GM23338 (cell line): Measurements from ENCODE around the gene TAS2R40. TPM values are rescaled to one million over a fixed set of nuclear protein-coding genes. Genes with fewer than 3 reads are reported as not detected.
A peak's percentile ranks its signal among the peaks of the same experiment; 100 is the strongest.

Source experiments
- ATAC-seq: fragments of 200-7000 bp; cut with Tn5 transposase; 3 replicates; pipeline ENCODE4 v1.9.1; 2020
- DNase-seq: peaks from one replicate; pipeline ENCODE4 v3.0.0-alpha.2; 2015; ENCODE audit warnings: low spot score
- H2AFZ ChIP-seq: fragments of 200-600 bp; sonication (generic); 2 replicates; pipeline ENCODE4 v1.8.0; 2016; ENCODE audit warnings: antibody characterized with exemption, mild to moderate bottlenecking, moderate library complexity
- H3F3A ChIP-seq: fragments of 200-600 bp; sonication (generic); replicated peaks from 2 replicates; pipeline ENCODE4 v1.8.0; 2017; ENCODE audit warnings: antibody characterized with exemption, mixed run types, low read depth
- H3K27ac ChIP-seq: fragments of 200-600 bp; sonication (generic); 2 replicates; pipeline ENCODE4 v1.6.1; 2016; ENCODE audit warnings: low read depth
- H3K27me3 ChIP-seq: fragments of 200-600 bp; sonication (generic); 2 replicates; pipeline ENCODE4 v1.8.0; 2016; ENCODE audit warnings: mild to moderate bottlenecking, mixed run types, moderate library complexity; ENCODE audit not compliant: insufficient read depth
- H3K36me3 ChIP-seq: fragments of 200-600 bp; sonication (generic); 2 replicates; pipeline ENCODE4 v1.8.0; 2016; ENCODE audit warnings: mild to moderate bottlenecking; ENCODE audit not compliant: insufficient read depth
- H3K4me1 ChIP-seq: fragments of 200-600 bp; sonication (generic); 2 replicates; pipeline ENCODE4 v1.8.0; 2016; ENCODE audit warnings: mild to moderate bottlenecking, moderate library complexity; ENCODE audit not compliant: insufficient read depth
- H3K4me2 ChIP-seq: fragments of 200-600 bp; sonication (generic); 2 replicates; pipeline ENCODE4 v1.7.1; 2017; ENCODE audit warnings: mixed run types
- H3K4me3 ChIP-seq: fragments of 200-600 bp; sonication (generic); 2 replicates; pipeline ENCODE4 v1.6.1; 2016; ENCODE audit warnings: mixed run types
- H3K79me2 ChIP-seq: fragments of 200-600 bp; sonication (generic); replicated peaks from 2 replicates; pipeline ENCODE4 v1.8.0; 2017; ENCODE audit warnings: mild to moderate bottlenecking; ENCODE audit not compliant: insufficient read depth
- H3K9me2 ChIP-seq: fragments of 200-600 bp; sonication (generic); 2 replicates; pipeline ENCODE4 v1.8.0; 2017; ENCODE audit not compliant: insufficient read depth
- H4K20me1 ChIP-seq: fragments of 200-600 bp; sonication (generic); replicated peaks from 2 replicates; pipeline ENCODE4 v1.8.0; 2017; ENCODE audit warnings: mild to moderate bottlenecking; ENCODE audit not compliant: insufficient read depth
- H3K27ac Mint-ChIP-seq: 2 replicates; pipeline ENCODE4 v1.8.0; 2020; ENCODE audit warnings: inconsistent platforms, mild to moderate bottlenecking, moderate library complexity, mixed read lengths
- H3K27me3 Mint-ChIP-seq: 3 replicates; pipeline ENCODE4 v1.8.0; 2022; ENCODE audit warnings: low read depth, mild to moderate bottlenecking, moderate library complexity, mixed read lengths, inconsistent platforms; ENCODE audit not compliant: insufficient read depth, poor library complexity
- H3K36me3 Mint-ChIP-seq: 3 replicates; pipeline ENCODE4 v1.8.0; 2021; ENCODE audit warnings: low read depth, mild to moderate bottlenecking, inconsistent platforms, moderate library complexity, mixed read lengths
- H3K4me1 Mint-ChIP-seq: 3 replicates; pipeline ENCODE4 v1.8.0; 2020; ENCODE audit warnings: mild to moderate bottlenecking, inconsistent platforms, mixed read lengths
- H3K4me3 Mint-ChIP-seq: 3 replicates; pipeline ENCODE4 v1.8.0; 2021; ENCODE audit warnings: moderate library complexity, mild to moderate bottlenecking, inconsistent platforms, mixed read lengths
- H3K9me3 Mint-ChIP-seq: 3 replicates; pipeline ENCODE4 v1.8.0; 2020; ENCODE audit warnings: moderate library complexity, mild to moderate bottlenecking, inconsistent platforms, mixed read lengths
- EZH2 ChIP-seq: fragments of 200-600 bp; sonication (generic); IDR thresholded peaks from one replicate; pipeline ENCODE4 v1.8.0; 2017; ENCODE audit warnings: antibody characterized with exemption, mild to moderate bottlenecking, low read depth; ENCODE audit not compliant: unreplicated experiment
- JUNB ChIP-seq: IDR thresholded peaks from one replicate; pipeline ENCODE4 v1.6.1; 2016; ENCODE audit warnings: antibody characterized with exemption; ENCODE audit not compliant: unreplicated experiment
- POLR2AphosphoS5 ChIP-seq: IDR thresholded peaks from 2 replicates; pipeline ENCODE4 v1.6.1; 2016; ENCODE audit warnings: antibody characterized with exemption, low read depth
- STAT1 ChIP-seq: IDR thresholded peaks from one replicate; pipeline ENCODE4 v1.6.1; 2016; ENCODE audit warnings: antibody characterized with exemption; ENCODE audit not compliant: unreplicated experiment
- ZNF114 ChIP-seq: fragments of 250-450 bp; sonication (Bioruptor Pico); IDR thresholded peaks from 2 replicates; pipeline ENCODE4 v1.5.0; 2020; ENCODE audit warnings: mild to moderate bottlenecking, moderate library complexity
- ZNF331 ChIP-seq: fragments of 250-450 bp; sonication (Bioruptor Pico); IDR thresholded peaks from 2 replicates; pipeline ENCODE4 v1.5.0; 2020; ENCODE audit warnings: low read depth, mild to moderate bottlenecking, moderate library complexity
- polyA plus RNA-seq: library from polyadenylated mRNA; unstranded; fragments of >200 nt; fragmentation: Nextera tagmentation; extraction: Ambion mirVana; gene quantifications from 2 replicates; pipeline ENCODE4 v1.2.1, GENCODE V29; 2016
- total RNA-seq: library from RNA; depleted of rRNA; stranded (reverse); fragments of >200 nt; shearing (Covaris generic); gene quantifications from 2 replicates; pipeline ENCODE4 v1.2.3, GENCODE V29; 2014
- TF ChIP-seq, protein P1 (sequence below): IDR thresholded peaks from 2 replicates; pipeline ENCODE4 v1.6.1; 2016; ENCODE audit warnings: antibody characterized with exemption
- TF ChIP-seq, protein P2 (sequence below), 2 experiments: fragments of 200-600 bp in 1 of 2; sonication (generic) in 1 of 2; conservative IDR thresholded peaks; 2 replicates each; pipeline versions ENCODE4 v1.5.1 to v1.6.1; 2016 to 2017; ENCODE audit warnings: antibody characterized with exemption in 2 of 2, low read depth in 2 of 2, mild to moderate bottlenecking in 2 of 2, moderate library complexity in 1 of 2

TAS2R40 gene
- total and polyA plus RNA-seq, 2 experiments from 2014 or later, result not detected

DNA sequence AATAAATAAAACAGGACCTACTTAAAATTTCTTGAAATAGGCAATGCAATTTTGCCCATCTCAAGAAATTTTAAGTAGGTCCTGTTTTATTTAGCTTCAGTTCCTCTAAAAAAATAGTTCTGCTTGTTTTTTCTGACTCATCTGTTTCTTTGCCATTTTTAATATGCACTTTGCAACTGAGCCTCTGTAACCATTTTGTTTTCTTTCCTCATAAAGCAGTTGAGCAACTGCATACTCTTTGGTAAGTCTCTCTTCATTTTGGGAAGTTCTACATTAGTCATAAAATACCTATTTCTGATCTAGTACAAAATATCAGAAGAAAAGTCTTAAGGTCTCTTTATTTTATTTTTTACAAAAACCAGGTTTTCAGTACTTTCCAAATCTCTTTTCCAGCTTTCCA, 18.0 kb downstream of the TAS2R40 start (continued):
- TF ChIP-seq JUNB (no peak), STAT1 (no peak)
- TF ChIP-seq, protein P1, sequence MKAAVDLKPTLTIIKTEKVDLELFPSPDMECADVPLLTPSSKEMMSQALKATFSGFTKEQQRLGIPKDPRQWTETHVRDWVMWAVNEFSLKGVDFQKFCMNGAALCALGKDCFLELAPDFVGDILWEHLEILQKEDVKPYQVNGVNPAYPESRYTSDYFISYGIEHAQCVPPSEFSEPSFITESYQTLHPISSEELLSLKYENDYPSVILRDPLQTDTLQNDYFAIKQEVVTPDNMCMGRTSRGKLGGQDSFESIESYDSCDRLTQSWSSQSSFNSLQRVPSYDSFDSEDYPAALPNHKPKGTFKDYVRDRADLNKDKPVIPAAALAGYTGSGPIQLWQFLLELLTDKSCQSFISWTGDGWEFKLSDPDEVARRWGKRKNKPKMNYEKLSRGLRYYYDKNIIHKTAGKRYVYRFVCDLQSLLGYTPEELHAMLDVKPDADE, result no peak

DNA sequence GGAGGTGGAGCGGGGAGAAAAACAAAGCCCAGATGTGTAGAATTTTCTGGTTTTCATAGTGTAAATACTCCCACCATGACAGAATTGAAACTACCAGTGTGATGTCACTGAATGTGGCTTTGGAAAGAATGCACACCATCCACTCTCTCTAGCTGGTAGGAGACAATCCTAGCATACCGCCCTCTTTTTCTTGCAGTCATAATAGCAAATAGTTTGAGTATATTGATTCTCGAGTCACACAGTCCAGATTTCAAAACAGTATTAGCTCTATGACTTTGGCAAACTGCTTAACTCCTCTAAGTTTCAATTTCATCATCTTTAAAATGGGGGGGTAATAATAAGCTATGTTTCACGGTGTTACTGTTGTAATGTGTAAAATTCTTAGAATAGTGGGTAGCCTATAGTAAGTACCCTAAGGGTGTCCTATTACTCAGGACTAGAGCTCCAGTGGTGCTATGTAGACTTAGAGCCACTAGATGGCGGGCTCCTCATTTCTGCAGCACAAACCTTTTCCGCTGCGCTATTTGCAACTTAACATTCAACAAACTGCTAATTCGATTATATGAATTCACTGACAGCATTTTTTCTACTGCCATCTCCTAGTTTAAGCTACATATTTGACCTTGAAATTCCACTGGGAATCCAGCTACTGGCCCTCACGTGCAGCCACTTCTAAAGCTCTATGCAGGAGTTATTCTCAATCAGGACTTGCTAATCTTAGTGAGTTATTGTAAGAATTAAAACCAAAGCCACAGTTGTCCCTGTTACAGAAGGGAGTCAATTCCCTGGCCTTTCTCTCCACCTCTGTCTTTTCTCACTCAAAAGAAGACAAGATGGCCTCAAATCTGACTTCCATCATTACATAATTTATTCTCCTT, 18.7 kb downstream of the TAS2R40 start:
- Histone ChIP-seq H3K27ac (no peak overlapping the region), H3K4me2 (no peak overlapping the region), H3K27me3 (no peaks in the 10 kb centered on the region), H3K4me1 (no peaks in the 10 kb centered on the region), H3K79me2 (no peaks in the 10 kb centered on the region), H3F3A (no peaks in the 10 kb centered on the region), H3K9me2 (no peaks in the 10 kb centered on the region), H3K4me3 (no peak overlapping the region), H2AFZ (no peak overlapping the region), H4K20me1 (no peaks in the 10 kb centered on the region), H3K36me3 (no peaks in the 10 kb centered on the region)
- H3K27me3 Mint-ChIP-seq, result peaks cover 5% of the 10 kb centered on the region
- TF ChIP-seq ZNF114 (CRISPR knock-in tag), result no peak
- TF ChIP-seq, protein P2, sequence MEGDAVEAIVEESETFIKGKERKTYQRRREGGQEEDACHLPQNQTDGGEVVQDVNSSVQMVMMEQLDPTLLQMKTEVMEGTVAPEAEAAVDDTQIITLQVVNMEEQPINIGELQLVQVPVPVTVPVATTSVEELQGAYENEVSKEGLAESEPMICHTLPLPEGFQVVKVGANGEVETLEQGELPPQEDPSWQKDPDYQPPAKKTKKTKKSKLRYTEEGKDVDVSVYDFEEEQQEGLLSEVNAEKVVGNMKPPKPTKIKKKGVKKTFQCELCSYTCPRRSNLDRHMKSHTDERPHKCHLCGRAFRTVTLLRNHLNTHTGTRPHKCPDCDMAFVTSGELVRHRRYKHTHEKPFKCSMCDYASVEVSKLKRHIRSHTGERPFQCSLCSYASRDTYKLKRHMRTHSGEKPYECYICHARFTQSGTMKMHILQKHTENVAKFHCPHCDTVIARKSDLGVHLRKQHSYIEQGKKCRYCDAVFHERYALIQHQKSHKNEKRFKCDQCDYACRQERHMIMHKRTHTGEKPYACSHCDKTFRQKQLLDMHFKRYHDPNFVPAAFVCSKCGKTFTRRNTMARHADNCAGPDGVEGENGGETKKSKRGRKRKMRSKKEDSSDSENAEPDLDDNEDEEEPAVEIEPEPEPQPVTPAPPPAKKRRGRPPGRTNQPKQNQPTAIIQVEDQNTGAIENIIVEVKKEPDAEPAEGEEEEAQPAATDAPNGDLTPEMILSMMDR (conservative IDR thresholded peaks at IDR 0.05; ENCODE audit: low read depth in 2 of 2), result peak; percentile 86 to 93
- no peak overlapping the region for H3K4me3 Mint-ChIP-seq
- DNase-seq (peak; percentile 89), ATAC-seq (peak; percentile 97)
- no peaks in the 10 kb centered on the region for H3K36me3 Mint-ChIP-seq
- no peak overlapping the region for H3K27ac Mint-ChIP-seq
- peaks cover 17% of the 10 kb centered on the region for H3K9me3 Mint-ChIP-seq
- no peaks in the 10 kb centered on the region; the same call in 2 of the 3 replicates for H3K4me1 Mint-ChIP-seq

DNA sequence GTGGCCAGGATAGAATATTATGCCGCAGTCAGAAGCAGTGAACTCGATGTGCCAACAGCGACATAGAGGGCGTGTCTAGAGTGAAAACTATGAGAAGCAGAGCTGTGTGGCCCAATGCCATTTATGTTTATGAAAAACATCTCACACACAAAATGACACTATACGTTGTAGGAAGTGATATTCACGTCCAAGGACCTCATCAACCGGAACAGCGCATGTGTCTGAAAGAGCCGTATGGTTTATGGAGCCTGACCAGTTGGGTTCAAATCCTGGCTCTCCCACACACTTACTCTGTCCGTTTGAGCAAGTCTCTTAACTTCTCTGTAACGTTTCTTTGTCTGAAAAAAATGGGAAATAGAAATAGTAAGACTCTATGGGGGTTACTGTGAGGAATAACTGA, 20.5 kb downstream of the TAS2R40 start:
- H3K9me3 Mint-ChIP-seq, result peaks cover 3% of the 10 kb centered on the region; the same call in 1 of the 3 replicates
- Histone ChIP-seq H3K4me1 (no peaks in the 10 kb centered on the region), H3K4me3 (no peak overlapping the region), H3K27ac (no peak overlapping the region), H3K36me3 (no peaks in the 10 kb centered on the region), H2AFZ (no peak overlapping the region), H3F3A (no peaks in the 10 kb centered on the region), H3K9me2 (no peaks in the 10 kb centered on the region), H3K27me3 (no peaks in the 10 kb centered on the region), H3K79me2 (no peaks in the 10 kb centered on the region), H4K20me1 (no peaks in the 10 kb centered on the region), H3K4me2 (no peak overlapping the region)
- ATAC-seq (no peak), DNase-seq (no peak)
- H3K4me1 Mint-ChIP-seq, result no peaks in the 10 kb centered on the region; the same call in 2 of the 3 replicates
- no peak overlapping the region for H3K4me3 Mint-ChIP-seq
- H3K27me3 Mint-ChIP-seq, result peaks cover 2% of the 10 kb centered on the region
- no peak overlapping the region for H3K27ac Mint-ChIP-seq
- no peaks in the 10 kb centered on the region for H3K36me3 Mint-ChIP-seq
- TF ChIP-seq POLR2AphosphoS5 (no peak), JUNB (no peak), ZNF114 (CRISPR knock-in tag) (no peak), EZH2 (no peak), ZNF331 (no peak)
- TF ChIP-seq, protein P2 (conservative IDR thresholded peaks at IDR 0.05; ENCODE audit: low read depth in 2 of 2), result no peak
- TF ChIP-seq, protein P1, result no peak
